Tibial nerve (tissue), 4 donors: ENCODE measurements around the gene KMT2D.

Experiments used
- EP300 ChIP-seq, 2 donors: sonication (generic); formaldehyde crosslinking; IDR thresholded peaks; one replicate each; pipeline ENCODE4 v1.6.1; 2017; ENCODE audit warnings: antibody characterized with exemption in 2 of 2, mild to moderate bottlenecking in 1 of 2
- POLR2A ChIP-seq, 2 donors: fragments of 450-650 bp; IDR thresholded peaks; one replicate each; pipeline ENCODE4 v1.6.1; 2017; ENCODE audit warnings: antibody characterized with exemption in 2 of 2, mild to moderate bottlenecking in 2 of 2, moderate library complexity in 2 of 2
- TF ChIP-seq, protein P1 (sequence below), 5 experiments: fragments of 200-600 bp in 3 of 5; fragments of 450-650 bp in 2 of 5; sonication (generic) in 3 of 5; IDR thresholded peaks; one replicate each; pipeline ENCODE4 v1.5.1; 2016 to 2019; ENCODE audit warnings: antibody characterized with exemption in 5 of 5, mild to moderate bottlenecking in 3 of 5, moderate library complexity in 2 of 5

DNA sequence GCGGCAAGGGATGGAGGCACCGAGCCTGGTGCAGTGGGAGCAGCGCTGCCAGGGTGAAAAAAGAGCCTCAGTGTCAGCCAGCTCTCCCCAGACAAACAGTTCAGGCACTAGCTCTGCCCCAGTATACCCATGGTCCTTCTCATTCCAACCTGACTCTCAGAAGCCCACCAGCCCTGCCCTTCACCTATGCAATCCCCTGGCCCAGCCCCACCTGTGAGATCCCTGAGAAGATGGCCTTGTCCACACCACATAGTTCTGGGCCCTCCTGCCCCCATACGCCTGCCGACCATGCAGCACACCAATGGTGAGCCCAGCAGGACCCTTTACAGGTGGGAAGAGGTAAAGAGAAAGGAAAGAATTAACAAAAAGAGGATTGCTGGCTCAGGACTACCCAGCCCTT, 6.5 kb downstream of the KMT2D start:
- TF ChIP-seq, protein P1, sequence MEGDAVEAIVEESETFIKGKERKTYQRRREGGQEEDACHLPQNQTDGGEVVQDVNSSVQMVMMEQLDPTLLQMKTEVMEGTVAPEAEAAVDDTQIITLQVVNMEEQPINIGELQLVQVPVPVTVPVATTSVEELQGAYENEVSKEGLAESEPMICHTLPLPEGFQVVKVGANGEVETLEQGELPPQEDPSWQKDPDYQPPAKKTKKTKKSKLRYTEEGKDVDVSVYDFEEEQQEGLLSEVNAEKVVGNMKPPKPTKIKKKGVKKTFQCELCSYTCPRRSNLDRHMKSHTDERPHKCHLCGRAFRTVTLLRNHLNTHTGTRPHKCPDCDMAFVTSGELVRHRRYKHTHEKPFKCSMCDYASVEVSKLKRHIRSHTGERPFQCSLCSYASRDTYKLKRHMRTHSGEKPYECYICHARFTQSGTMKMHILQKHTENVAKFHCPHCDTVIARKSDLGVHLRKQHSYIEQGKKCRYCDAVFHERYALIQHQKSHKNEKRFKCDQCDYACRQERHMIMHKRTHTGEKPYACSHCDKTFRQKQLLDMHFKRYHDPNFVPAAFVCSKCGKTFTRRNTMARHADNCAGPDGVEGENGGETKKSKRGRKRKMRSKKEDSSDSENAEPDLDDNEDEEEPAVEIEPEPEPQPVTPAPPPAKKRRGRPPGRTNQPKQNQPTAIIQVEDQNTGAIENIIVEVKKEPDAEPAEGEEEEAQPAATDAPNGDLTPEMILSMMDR (IDR thresholded peaks at IDR 0.05) = no peak
- TF ChIP-seq POLR2A (IDR thresholded peaks at IDR 0.05) (no peak), EP300 (IDR thresholded peaks at IDR 0.05) (no peak)
